Breast epithelium (tissue), 3 donors: ENCODE results near the gene GRIK3.

ENCODE experiments used
- CTCF ChIP-seq, 3 donors: fragments of 450-650 bp; IDR thresholded peaks; one replicate each; pipeline ENCODE4 v1.5.1; 2016 to 2017; ENCODE audit warnings: antibody characterized with exemption in 3 of 3, mild to moderate bottlenecking in 3 of 3, moderate library complexity in 3 of 3
- POLR2A ChIP-seq: fragments of 450-650 bp; IDR thresholded peaks from one replicate; pipeline ENCODE4 v1.6.1; 2016; ENCODE audit warnings: antibody characterized with exemption, mild to moderate bottlenecking, moderate library complexity
- POLR2AphosphoS5 ChIP-seq, 3 donors: sonication (generic); formaldehyde crosslinking; IDR thresholded peaks; one replicate each; pipeline ENCODE4 v1.6.1; 2017; ENCODE audit warnings: antibody characterized with exemption in 3 of 3

DNA sequence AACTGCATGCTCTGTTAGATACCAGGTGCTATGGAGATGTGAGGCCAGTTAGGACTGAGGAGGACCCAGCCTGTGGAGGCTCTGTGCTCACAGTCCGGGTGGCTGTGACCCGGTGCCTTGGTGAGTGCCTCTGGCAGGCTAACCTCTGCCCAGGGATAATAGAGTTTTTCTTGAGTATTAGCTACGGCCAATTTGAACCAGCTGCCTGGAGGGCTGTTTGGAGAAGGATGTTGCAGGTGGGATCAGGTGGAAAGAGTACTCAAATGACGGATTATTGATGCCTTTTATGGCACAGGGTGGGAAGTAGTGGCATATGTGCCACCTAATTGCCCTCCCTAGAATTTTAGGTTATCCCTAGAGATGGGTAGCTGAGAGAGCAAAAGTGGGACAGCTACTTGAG lies 182.7 kb downstream of the GRIK3 start:
- TF ChIP-seq POLR2AphosphoS5 (IDR thresholded peaks at IDR 0.05): no peak
- no peak for TF ChIP-seq CTCF (IDR thresholded peaks at IDR 0.05)
- TF ChIP-seq POLR2A: no peak
